Esophagus muscularis mucosa (tissue), 4 donors: ENCODE measurements around the gene DLG4. TPM values are rescaled to one million over a fixed set of nuclear protein-coding genes. Genes with fewer than 3 reads are reported as not detected.
A peak's percentile ranks its signal among the peaks of the same experiment; 100 is the strongest.

Experiments used
- DNase-seq: peaks from one replicate; pipeline ENCODE4 v3.0.0-alpha.2; 2017; ENCODE audit errors: extremely low spot score
- H3K27ac ChIP-seq, 4 donors: fragments of 200-600 bp; sonication (generic); replicated peaks in 1 of 4; 1 replicate in 3 of 4; 2 replicates in 1 of 4; pipeline ENCODE4 v1.5.1; 2016 to 2019; ENCODE audit warnings: mild to moderate bottlenecking in 1 of 4
- H3K27me3 ChIP-seq, 4 donors: fragments of 200-600 bp; sonication (generic); one replicate each; pipeline versions ENCODE4 v1.5.1 to v1.6.0; 2016 to 2019
- H3K36me3 ChIP-seq, 4 donors: fragments of 200-600 bp; sonication (generic); one replicate each; pipeline ENCODE4 v1.5.1; 2016 to 2019
- H3K4me1 ChIP-seq, 4 donors: fragments of 200-600 bp; sonication (generic); one replicate each; pipeline ENCODE4 v1.5.1; 2016 to 2019
- H3K4me3 ChIP-seq, 4 donors: fragments of 200-600 bp; sonication (generic); 1 replicate in 2 of 4; 2 replicates in 2 of 4; pipeline ENCODE4 v1.5.1; 2016 to 2019; ENCODE audit warnings: mild to moderate bottlenecking in 4 of 4, moderate library complexity in 1 of 4
- H3K9me3 ChIP-seq, 4 donors: fragments of 200-600 bp; sonication (generic); 1 replicate in 3 of 4; 2 replicates in 1 of 4; pipeline ENCODE4 v1.5.1; 2016 to 2019
- CTCF ChIP-seq, 3 experiments: fragments of 200-600 bp in 2 of 3; fragments of 450-650 bp in 1 of 3; sonication (generic) in 2 of 3; IDR thresholded peaks; one replicate each; pipeline ENCODE4 v1.5.1; 2017 to 2019; ENCODE audit warnings: antibody characterized with exemption in 3 of 3, mild to moderate bottlenecking in 2 of 3, moderate library complexity in 1 of 3
- EP300 ChIP-seq: sonication (generic); formaldehyde crosslinking; IDR thresholded peaks from one replicate; pipeline ENCODE4 v1.6.1; 2017; ENCODE audit warnings: antibody characterized with exemption
- POLR2A ChIP-seq: fragments of 450-650 bp; IDR thresholded peaks from one replicate; pipeline ENCODE4 v1.6.1; 2017; ENCODE audit warnings: antibody characterized with exemption, moderate library complexity, mild to moderate bottlenecking, low read depth
- POLR2AphosphoS5 ChIP-seq, 2 donors: sonication (generic); formaldehyde crosslinking; IDR thresholded peaks; one replicate each; pipeline ENCODE4 v1.6.1; 2017; ENCODE audit warnings: antibody characterized with exemption in 2 of 2
- WGBS: methylation state at CpG from one replicate; pipeline ENCODE4 v1.1.5; 2018; 5-methylcytosine and 5-hydroxymethylcytosine counted together
- intact Hi-C: fragments of 100-400 bp; cut with DNase I; formaldehyde crosslinking; loops from one replicate; pipeline ENCODE4 v1.15.1; 2023
- total RNA-seq, 4 donors: library from RNA; depleted of rRNA; stranded (reverse); fragments of >200 nt; gene quantifications; one replicate each; pipeline versions ENCODE4 v1.1.0 to v1.2.1, GENCODE V29; 2016

The DLG4 gene
- total RNA-seq, 4 donors from 2014 or later: 12.3 to 21.4 (median 16.5) TPM

DNA sequence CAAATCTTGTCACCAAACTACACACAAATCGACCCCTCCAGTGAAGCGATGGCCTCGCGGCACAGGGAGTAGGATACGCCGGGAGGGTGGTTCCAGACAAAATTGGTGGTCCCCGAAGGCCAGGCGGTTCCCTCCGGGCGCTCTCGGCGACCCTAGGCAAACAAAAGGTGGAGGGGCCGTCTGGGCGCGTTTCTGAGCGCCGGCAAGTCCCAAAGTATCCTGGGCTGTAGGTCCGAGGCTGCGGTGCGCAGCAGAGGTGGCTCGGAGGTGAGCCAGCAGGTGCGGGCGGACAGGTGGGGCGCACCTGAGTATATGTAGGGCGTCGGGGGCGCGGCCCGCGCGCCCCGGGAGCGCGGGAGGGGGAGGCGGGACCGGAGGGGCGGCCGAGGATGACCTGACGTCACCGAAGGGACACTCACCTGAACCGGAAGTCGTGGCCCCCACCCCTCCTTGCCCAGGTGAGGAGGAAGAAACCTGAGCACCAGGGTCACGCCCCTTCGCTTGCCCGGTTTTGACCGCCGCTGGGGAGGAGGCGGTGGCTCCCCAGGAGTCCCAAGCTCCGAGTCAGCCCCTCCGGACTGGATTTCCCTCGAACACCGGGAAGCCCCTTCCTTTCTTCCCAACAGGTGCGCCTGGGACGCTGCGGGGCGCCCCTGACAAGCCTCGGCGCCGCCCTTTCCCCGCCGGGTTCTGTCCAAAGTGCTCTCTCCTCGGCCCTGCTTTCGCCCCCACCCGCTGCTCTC lies 42.7 kb upstream of the DLG4 start, which contains the start of gene CLDN7:
Gene CLDN7, minus strand, starts transcription at position 287 of the 743 bp plus-strand sequence. CDS start 435 bp downstream, outside the sequence.
- Histone ChIP-seq H3K27me3 (peaks cover 17 to 63% (median 37%) of the 10 kb centered on the region in 4 donors), H3K4me3 (peak within 1 kb of the TSS; percentile 44 to 64 (median 52)), H3K4me1 (peaks cover 25 to 40% (median 30%) of the 10 kb centered on the region in 4 donors), H3K36me3 (peaks cover 19 to 25% (median 23%) of the 10 kb centered on the region in 4 donors), H3K27ac (peak within 1 kb of the TSS in 2 of 4 donors; percentile 10 to 24), H3K9me3 (no peaks in the 10 kb centered on the region)
- WGBS: 8% methylated on average over 48 of the region's 64 CpGs
- no peak for TF ChIP-seq POLR2A
- no peak for TF ChIP-seq CTCF (IDR thresholded peaks at IDR 0.05)
- TF ChIP-seq EP300: no peak
- no peak for TF ChIP-seq POLR2AphosphoS5 (IDR thresholded peaks at IDR 0.05)
- DNase-seq: no peak
- intact Hi-C loops: no loop called here

GRCh38 chr17:7261379-7262191 lies 41.9 kb upstream of the DLG4 start:
- intact Hi-C loops: no loop called here
- no peak for DNase-seq
- H3K4me3 ChIP-seq: peak overlapping the region; percentile 44 to 64 (median 52)
- H3K36me3 ChIP-seq: peaks cover 22 to 33% (median 31%) of the 10 kb centered on the region in 4 donors
- H3K27ac ChIP-seq: peak overlapping the region in 1 of 4 donors; percentile 10
- no peaks in the 10 kb centered on the region for H3K9me3 ChIP-seq
- peaks cover 25 to 40% (median 30%) of the 10 kb centered on the region in 4 donors for H3K4me1 ChIP-seq
- 16% methylated on average over 7 of the region's 71 CpGs for WGBS
- H3K27me3 ChIP-seq: peaks cover 17 to 60% (median 36%) of the 10 kb centered on the region in 4 donors
- TF ChIP-seq CTCF (IDR thresholded peaks at IDR 0.05) (no peak), POLR2AphosphoS5 (IDR thresholded peaks at IDR 0.05) (no peak), POLR2A (no peak), EP300 (no peak)

DNA sequence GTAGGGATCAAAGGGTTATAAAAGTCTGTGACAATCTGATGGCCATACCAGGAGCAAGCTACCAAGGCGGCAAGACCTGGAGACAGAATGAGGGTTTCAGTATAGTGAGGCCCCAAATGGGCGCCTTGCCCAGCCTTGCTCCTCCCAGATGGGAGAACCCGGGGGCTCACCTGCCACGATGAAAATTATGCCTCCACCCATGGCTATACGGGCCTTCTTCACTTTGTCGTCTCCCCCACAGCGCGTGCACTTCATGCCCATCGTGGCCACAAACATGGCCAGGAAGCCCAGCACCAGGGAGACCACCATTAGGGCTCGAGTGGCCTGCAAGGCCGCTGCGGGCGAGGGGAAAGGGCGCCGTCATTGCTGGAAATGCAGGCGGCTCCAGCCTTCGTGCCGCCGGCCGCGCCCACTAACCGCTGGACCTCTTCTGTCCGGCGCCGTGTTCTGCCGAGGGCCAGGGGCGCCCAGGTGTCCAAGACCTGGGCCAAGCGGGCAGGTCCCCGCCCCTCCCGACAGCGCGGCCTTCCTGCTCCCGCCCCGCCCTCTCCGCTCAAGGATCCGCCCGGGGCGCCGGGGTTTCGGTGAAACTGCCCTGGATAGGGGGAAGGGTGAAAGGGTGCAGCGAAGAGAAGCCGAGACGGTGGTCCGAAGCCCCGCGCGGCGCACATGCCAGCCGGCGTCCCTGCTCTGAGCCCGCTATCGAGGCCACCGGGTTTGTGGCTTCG lies 41.2 kb upstream of the DLG4 start:
- H3K4me1 ChIP-seq: peaks cover 25 to 40% (median 30%) of the 10 kb centered on the region in 4 donors
- H3K27ac ChIP-seq: peak overlapping the region in 2 of 4 donors; percentile 10 to 27
- peak overlapping the region; percentile 44 to 64 (median 52) for H3K4me3 ChIP-seq
- H3K9me3 ChIP-seq: no peaks in the 10 kb centered on the region
- no peak for TF ChIP-seq CTCF (IDR thresholded peaks at IDR 0.05)
- TF ChIP-seq POLR2AphosphoS5 (IDR thresholded peaks at IDR 0.05): peak in 1 of 2 donors; percentile 24
- DNase-seq: no peak
- peaks cover 17 to 55% (median 36%) of the 10 kb centered on the region in 4 donors for H3K27me3 ChIP-seq
- H3K36me3 ChIP-seq: peaks cover 28 to 40% (median 38%) of the 10 kb centered on the region in 4 donors
- intact Hi-C loops: no loop called here
- 21% methylated on average over 16 of the region's 54 CpGs for WGBS

DNA sequence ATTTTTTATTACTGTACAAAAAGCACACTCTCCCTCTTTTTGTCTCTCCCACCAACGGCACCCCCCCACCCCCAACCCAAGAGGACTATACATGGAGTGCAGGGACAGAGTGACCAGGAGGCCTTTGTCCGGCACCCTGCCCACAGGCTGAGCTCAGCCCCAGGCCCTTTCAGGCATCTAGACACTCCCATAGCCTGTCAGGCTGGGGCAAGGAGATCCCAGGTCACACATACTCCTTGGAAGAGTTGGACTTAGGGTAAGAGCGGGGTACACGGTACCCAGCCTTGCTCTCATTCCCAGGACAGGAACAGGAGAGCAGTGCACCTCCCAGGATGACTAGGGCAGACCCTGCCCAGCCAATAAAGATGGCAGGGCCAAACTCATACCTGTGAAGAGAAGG lies 40.5 kb upstream of the DLG4 start:
- no peaks in the 10 kb centered on the region for H3K9me3 ChIP-seq
- TF ChIP-seq EP300 (no peak), CTCF (IDR thresholded peaks at IDR 0.05) (no peak), POLR2AphosphoS5 (IDR thresholded peaks at IDR 0.05) (no peak), POLR2A (no peak)
- no peak overlapping the region for H3K27ac ChIP-seq
- peaks cover 17 to 49% (median 36%) of the 10 kb centered on the region in 4 donors for H3K27me3 ChIP-seq
- H3K4me3 ChIP-seq: no peak overlapping the region
- peaks cover 25 to 40% (median 30%) of the 10 kb centered on the region in 4 donors for H3K4me1 ChIP-seq
- 84% methylated on average over 3 of the region's 4 CpGs for WGBS
- intact Hi-C loops: no loop called here
- DNase-seq: no peak
- peaks cover 32 to 47% (median 45%) of the 10 kb centered on the region in 4 donors for H3K36me3 ChIP-seq
